ENCODE results near the gene C9orf153.
A peak's percentile ranks its signal among the peaks of the same experiment; 100 is the strongest.
"Not testable (repeated sequence)": the region's sequence is repeated elsewhere in the genome, so short reads cannot be mapped to it uniquely, and the experiment has no call there.

The C9orf153 gene

GRCh38 chr9:86259557-86259956, at the start of gene C9orf153:
TSS of gene C9orf153 (minus strand) at chr9:86259657. CDS start at chr9:86229603, 30,054 bp downstream.
- no peak for DNase-seq

GRCh38 chr9:86308687-86309086, 49.2 kb upstream of the C9orf153 start:
- no peak for DNase-seq

- no peak for DNase-seq
Observed at GRCh38 chr9:86304236-86304730, 44.8 kb upstream of the C9orf153 start.

- no peak for DNase-seq
Observed at GRCh38 chr9:86303316-86303975, 44.0 kb upstream of the C9orf153 start.

GRCh38 chr9:86301686-86302085, 42.2 kb upstream of the C9orf153 start:
- peak; percentile 3 for DNase-seq

- DNase-seq: no peak
Observed at GRCh38 chr9:86300701-86301100, 41.2 kb upstream of the C9orf153 start.

- DNase-seq: no peak
Observed at GRCh38 chr9:86298873-86299272, 39.4 kb upstream of the C9orf153 start.

GRCh38 chr9:86290341-86290740, 30.9 kb upstream of the C9orf153 start:
- not testable (repeated sequence) for DNase-seq

- no peak for DNase-seq
Observed at GRCh38 chr9:86288499-86289198, 29.2 kb upstream of the C9orf153 start.

GRCh38 chr9:86287013-86287412, 27.6 kb upstream of the C9orf153 start:
- DNase-seq: no peak

GRCh38 chr9:86286278-86286677, 26.8 kb upstream of the C9orf153 start:
- DNase-seq: no peak

GRCh38 chr9:86285261-86285660, 25.8 kb upstream of the C9orf153 start:
- DNase-seq: no peak

- no peak for DNase-seq
Observed at GRCh38 chr9:86282979-86283535, 23.6 kb upstream of the C9orf153 start.

GRCh38 chr9:86282077-86282978, 22.9 kb upstream of the C9orf153 start, which contains the start of gene ISCA1:
TSS of gene ISCA1 (minus strand) at chr9:86282538. CDS start at chr9:86282458, 80 bp downstream.
- peak; percentile 86 for DNase-seq

GRCh38 chr9:86281593-86282076, 22.2 kb upstream of the C9orf153 start:
- DNase-seq: peak; percentile 37

GRCh38 chr9:86280580-86280979, 21.1 kb upstream of the C9orf153 start:
- no peak for DNase-seq

- no peak for DNase-seq
Observed at GRCh38 chr9:86279839-86280238, 20.4 kb upstream of the C9orf153 start.

- no peak for DNase-seq
Observed at GRCh38 chr9:86277072-86277471, 17.6 kb upstream of the C9orf153 start.

GRCh38 chr9:86275962-86276361, 16.5 kb upstream of the C9orf153 start:
- no peak for DNase-seq

- no peak for DNase-seq
Observed at GRCh38 chr9:86274821-86275643, 15.6 kb upstream of the C9orf153 start.

GRCh38 chr9:86272221-86272620, 12.8 kb upstream of the C9orf153 start:
- DNase-seq: no peak

GRCh38 chr9:86263876-86264275, 4.4 kb upstream of the C9orf153 start:
- no peak for DNase-seq

Measured in NCI-H1105 treated with DMSO at 0.1 percent for 48 hours (cell line).